Neural progenitor cell (in vitro differentiated cells): Measurements from ENCODE around the gene NMNAT1.

Experiments
- CTCF ChIP-seq: fragments of 200-600 bp; sonication (generic); IDR thresholded peaks from 2 replicates; pipeline ENCODE4 v1.5.1; 2017; ENCODE audit warnings: antibody characterized with exemption, mild to moderate bottlenecking
- EZH2 ChIP-seq: fragments of 200-600 bp; sonication (generic); IDR thresholded peaks from 2 replicates; pipeline ENCODE4 v1.6.1; 2017; ENCODE audit warnings: antibody characterized with exemption, mild to moderate bottlenecking, moderate library complexity

DNA sequence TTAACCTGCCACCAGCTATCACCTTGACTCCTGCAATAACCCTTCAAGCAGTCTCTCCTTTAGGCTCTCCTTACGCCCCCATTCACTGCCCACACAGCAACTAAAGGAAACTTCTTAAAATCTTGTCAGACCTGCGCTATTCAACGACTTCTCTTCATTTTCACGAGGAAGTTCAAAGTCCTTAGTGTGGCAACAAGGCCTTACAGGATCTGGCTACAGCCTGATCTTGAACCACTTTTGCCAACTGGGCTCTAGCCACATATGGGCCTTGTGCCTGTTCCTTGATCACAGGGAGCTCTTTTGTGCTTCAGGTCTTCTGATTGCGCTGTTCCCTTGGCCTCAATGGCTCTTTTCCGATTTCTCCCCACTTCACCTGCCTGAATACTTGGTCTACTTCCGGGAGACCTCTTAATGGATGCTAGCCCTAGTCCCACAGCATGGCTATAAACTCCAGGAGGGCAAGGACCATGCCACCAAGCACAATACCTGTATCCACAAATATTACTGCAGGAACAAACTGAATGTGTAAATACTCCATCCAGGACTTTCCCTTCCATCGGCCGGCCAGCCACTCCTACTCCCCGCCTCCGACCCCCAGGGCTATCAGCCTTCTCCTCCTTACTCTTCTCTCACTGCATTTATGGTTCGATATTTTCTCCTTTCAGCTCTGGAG lies 30.9 kb upstream of the NMNAT1 start:
- TF ChIP-seq CTCF (no peak), EZH2 (no peak)
